Measurements from ENCODE around the gene MIF. TPM values are rescaled to one million over a fixed set of nuclear protein-coding genes. Genes with fewer than 3 reads are reported as not detected.

The MIF gene
- total and polyA plus RNA-seq, 8 donors: 139 to 467 (median 211) TPM

GRCh38 chr22:23850136-23850611 lies 44.0 kb upstream of the MIF start:
- H3K27me3 ChIP-seq: peaks cover 0 to 7% of the 10 kb centered on the region in 2 donors
- no peak overlapping the region for H3K27ac ChIP-seq
- DNase-seq (peak in 1 of 4 donors; percentile 68), ATAC-seq (no peak)
- H3K36me3 ChIP-seq: no peaks in the 10 kb centered on the region
- intact Hi-C loops (cut with DNase I): no loop called here
- no peak overlapping the region for H3K4me3 ChIP-seq
- peaks cover 6 to 15% of the 10 kb centered on the region in 2 donors for H3K4me1 ChIP-seq
- TF ChIP-seq CTCF (IDR thresholded peaks at IDR 0.05): no peak
- no peaks in the 10 kb centered on the region for H3K9me3 ChIP-seq

GRCh38 chr22:23856721-23857605 lies 37.2 kb upstream of the MIF start:
- no peaks in the 10 kb centered on the region for H3K9me3 ChIP-seq
- intact Hi-C loops (cut with DNase I): no loop called here
- ATAC-seq (peak; percentile 57), DNase-seq (peak in 3 of 4 donors; percentile 46 to 83 (median 50))
- H3K4me1 ChIP-seq: peaks cover 3 to 20% of the 10 kb centered on the region in 2 donors
- H3K27me3 ChIP-seq: no peaks in the 10 kb centered on the region
- peak overlapping the region; percentile 68 to 70 for H3K4me3 ChIP-seq
- H3K36me3 ChIP-seq: no peaks in the 10 kb centered on the region
- H3K27ac ChIP-seq: peak overlapping the region; percentile 90 to 94
- no peak for TF ChIP-seq CTCF (IDR thresholded peaks at IDR 0.05)

GRCh38 chr22:23857606-23858483 lies 36.3 kb upstream of the MIF start, which contains the start of gene SLC2A11:
SLC2A11 (plus strand) TSS chr22:23857875; CDS start chr22:23858000, 125 bp downstream.
- peak; percentile 96 for ATAC-seq
- Histone ChIP-seq H3K27ac (peak within 1 kb of the TSS; percentile 90 to 94), H3K9me3 (no peaks in the 10 kb centered on the region), H3K36me3 (no peaks in the 10 kb centered on the region), H3K4me1 (peaks cover 3 to 20% of the 10 kb centered on the region in 2 donors), H3K4me3 (peak within 1 kb of the TSS; percentile 68 to 70), H3K27me3 (no peaks in the 10 kb centered on the region)
- DNase-seq: peak; percentile 96 to 99 (median 98)
- intact Hi-C loops (cut with DNase I): no loop called here
- TF ChIP-seq CTCF (IDR thresholded peaks at IDR 0.05): peak in 1 of 2 donors; percentile 49

GRCh38 chr22:23858484-23858815 lies 35.7 kb upstream of the MIF start:
- no peaks in the 10 kb centered on the region for H3K36me3 ChIP-seq
- H3K27ac ChIP-seq: no peak overlapping the region
- no peaks in the 10 kb centered on the region for H3K27me3 ChIP-seq
- peaks cover 3 to 20% of the 10 kb centered on the region in 2 donors for H3K4me1 ChIP-seq
- no peaks in the 10 kb centered on the region for H3K9me3 ChIP-seq
- intact Hi-C loops (cut with DNase I): no loop called here
- TF ChIP-seq CTCF (IDR thresholded peaks at IDR 0.05): no peak
- DNase-seq (no peak), ATAC-seq (no peak)
- peak overlapping the region; percentile 68 to 70 for H3K4me3 ChIP-seq

Data from left lung (tissue), 10 donors.